GM12873 (cell line): Measurements from ENCODE around the gene NLRP14.

ENCODE experiments used
- CTCF ChIP-seq: IDR thresholded peaks from 2 replicates; pipeline ENCODE4 v1.5.1; 2012; ENCODE audit warnings: low read depth, mild to moderate bottlenecking, moderate library complexity, low read length, control low read depth; ENCODE audit not compliant: insufficient read depth; ENCODE audit errors: missing control alignments

Gene NLRP14

GRCh38 chr11:7056828-7057513, 36.7 kb downstream of the NLRP14 start:
- no peak for TF ChIP-seq CTCF

- TF ChIP-seq CTCF, result no peak
Measured at GRCh38 chr11:7057641-7058040, 37.4 kb downstream of the NLRP14 start.

GRCh38 chr11:7060868-7061267, 40.6 kb downstream of the NLRP14 start:
- TF ChIP-seq CTCF, result no peak

GRCh38 chr11:7062534-7062933, 42.3 kb downstream of the NLRP14 start:
- TF ChIP-seq CTCF, result no peak

- no peak for TF ChIP-seq CTCF
Measured at GRCh38 chr11:7072401-7073028, 52.2 kb downstream of the NLRP14 start.

GRCh38 chr11:7077101-7077500, 56.8 kb downstream of the NLRP14 start:
- TF ChIP-seq CTCF, result no peak

- no peak for TF ChIP-seq CTCF
Measured at GRCh38 chr11:7079545-7080135, 59.4 kb downstream of the NLRP14 start.
